Measurements from ENCODE around the gene NUP54.

The NUP54 gene

GRCh38 chr4:76067652-76068286 lies 80.4 kb downstream of the NUP54 start:
- DNase-seq (ENCODE audit: low spot score), result peak; percentile 64

DNA sequence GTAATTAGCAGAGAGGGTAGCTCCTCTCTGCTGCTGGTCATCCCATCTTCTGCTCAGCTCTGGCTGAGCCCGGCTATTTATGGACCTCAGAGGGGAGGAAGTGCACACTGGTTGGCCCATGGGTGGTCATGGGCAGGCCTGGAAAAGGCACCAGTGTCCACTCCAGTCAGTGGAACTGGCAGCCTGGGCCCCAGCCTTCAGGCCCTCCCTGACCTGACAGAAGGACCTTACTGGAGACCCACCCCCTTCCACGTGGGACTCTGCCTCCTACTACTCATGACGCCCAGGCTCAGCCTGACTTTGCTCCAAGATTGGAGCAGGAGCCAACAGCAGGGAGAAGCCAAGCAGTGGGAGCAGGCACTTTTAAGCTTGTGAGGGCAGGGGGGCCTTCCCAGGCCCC lies 81.7 kb downstream of the NUP54 start:
- DNase-seq (ENCODE audit: low spot score), result no peak

Measured in hematopoietic multipotent progenitor cell treated with erythropoietin and hydrocortisone succinate and interleukin-3 and kit ligand, for 15 days (in vitro differentiated cells).